ENCODE data around the gene TMEM272.

- TF ChIP-seq POLR2A (IDR thresholded peaks at IDR 0.05; ENCODE audit: extremely low read depth, insufficient read length) (no peak), CTCF (IDR thresholded peaks at IDR 0.05; ENCODE audit: low read depth, low read length) (no peak), MYC (IDR thresholded peaks at IDR 0.05; ENCODE audit: low read depth, low read length) (no peak), MAX (IDR thresholded peaks at IDR 0.05; ENCODE audit: low read depth, low read length) (no peak)
These were observed 25.4 kb downstream of the TMEM272 start for GRCh38 chr13:51819544-51819943.

All from NB4 (cell line).